ENCODE results near the gene PPP1R14B.
"Not testable (repeated sequence)": the region's sequence is repeated elsewhere in the genome, so short reads cannot be mapped to it uniquely, and the experiment has no call there.

PPP1R14B gene

DNA sequence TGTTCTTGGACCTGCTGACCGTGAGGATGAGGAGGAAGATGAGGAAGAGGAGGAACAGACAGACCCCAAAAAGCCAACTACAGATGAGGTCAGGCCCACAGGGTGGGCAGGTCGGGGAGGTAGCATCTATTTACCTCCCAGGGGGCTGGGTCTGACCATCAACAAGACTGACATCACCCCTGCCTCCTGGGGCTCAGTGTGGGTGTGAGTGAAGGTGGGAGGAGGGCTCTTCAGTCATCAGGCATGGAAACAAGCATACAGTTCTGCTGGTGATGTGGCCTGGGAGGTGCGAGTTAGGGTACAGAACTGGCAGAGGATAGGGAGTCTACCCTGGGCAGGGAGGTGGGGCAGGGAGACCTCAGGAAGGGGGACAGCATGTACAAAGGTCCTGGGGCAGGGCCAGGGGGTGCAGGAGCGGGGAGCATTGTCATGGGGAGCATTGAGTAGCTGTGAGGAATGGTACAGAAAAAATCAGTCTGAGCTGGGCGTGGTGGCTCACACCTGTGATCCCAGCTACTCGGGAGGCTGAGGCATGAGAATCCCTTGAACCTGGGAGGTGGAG is 13.5 kb upstream of the PPP1R14B start:
- no peak for DNase-seq (ENCODE audit: low read depth)

DNA sequence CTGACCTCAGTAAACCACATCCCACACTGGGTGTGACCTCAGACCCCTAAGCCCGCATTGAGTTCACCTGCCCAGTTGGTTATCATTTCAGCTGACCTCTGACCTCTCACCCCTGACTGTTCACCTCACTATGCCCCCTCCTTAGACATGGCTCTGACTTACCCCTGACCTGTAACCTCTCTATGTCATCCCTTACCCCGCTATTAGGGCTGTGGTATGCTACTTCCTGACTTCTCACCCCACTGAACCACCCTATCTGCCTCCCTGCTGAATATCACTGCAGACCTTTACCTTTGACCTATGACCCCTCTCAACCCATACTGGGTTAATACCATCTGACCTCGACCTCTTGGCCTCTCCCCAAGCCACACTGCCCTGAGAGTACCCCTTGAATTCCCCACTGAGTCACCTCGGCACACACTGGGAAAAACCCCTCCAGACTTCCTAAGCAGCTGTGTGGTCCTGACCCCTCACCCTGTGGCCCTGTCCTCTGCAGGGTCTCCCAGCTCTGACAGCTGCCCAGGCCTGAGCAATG is 12.9 kb upstream of the PPP1R14B start:
- no peak for DNase-seq (ENCODE audit: low read depth)

DNA sequence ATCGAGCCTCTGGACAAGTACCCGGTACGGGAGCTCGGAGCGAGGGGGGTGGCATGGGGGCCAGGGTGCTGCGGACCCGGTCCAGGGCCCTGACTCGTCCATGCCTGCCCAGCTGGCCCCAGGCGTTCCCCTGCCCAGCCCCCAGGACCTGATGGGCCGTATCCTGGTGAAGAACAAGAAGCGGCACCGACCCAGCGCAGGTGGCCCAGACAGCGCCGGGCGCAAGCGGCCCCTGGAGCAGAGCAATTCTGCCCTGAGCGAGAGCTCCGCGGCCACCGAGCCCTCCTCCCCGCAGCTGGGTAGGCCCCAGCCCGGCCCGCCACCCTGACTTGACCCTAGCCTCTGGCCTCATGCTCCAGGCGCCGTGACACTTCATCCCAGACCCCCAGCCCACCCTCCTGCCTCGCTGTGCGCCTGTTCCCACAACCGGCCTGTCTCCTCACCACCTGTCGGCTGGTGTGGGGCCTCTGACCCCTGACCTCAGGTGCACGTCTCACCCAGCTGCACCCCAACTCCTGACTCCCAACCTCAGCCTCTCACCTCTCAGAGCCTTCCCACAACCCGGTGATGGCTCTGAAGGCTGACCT is 12.3 kb upstream of the PPP1R14B start:
- no peak for DNase-seq (ENCODE audit: low read depth)

DNA sequence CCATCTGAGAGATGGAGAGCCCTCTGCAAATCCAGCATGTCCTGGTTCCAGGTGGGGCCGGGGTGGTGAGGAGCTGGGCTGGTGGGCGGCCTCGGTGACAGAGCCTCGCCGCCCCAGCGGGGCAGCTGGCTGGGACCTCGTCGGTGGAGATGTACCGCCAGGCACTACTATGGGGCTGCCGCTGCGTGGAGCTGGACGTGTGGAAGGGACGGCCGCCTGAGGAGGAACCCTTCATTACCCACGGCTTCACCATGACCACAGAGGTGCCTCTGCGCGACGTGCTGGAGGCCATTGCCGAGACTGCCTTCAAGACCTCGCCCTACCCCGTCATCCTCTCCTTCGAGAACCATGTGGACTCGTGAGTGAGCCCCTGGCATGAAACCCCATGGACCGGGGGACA is 11.6 kb upstream of the PPP1R14B start:
- no peak for DNase-seq (ENCODE audit: low read depth)

- DNase-seq (ENCODE audit: low read depth) = no peak
Measured at GRCh38 chr11:64256300-64256699, 9.6 kb upstream of the PPP1R14B start.

GRCh38 chr11:64255135-64256128 is 8.7 kb upstream of the PPP1R14B start:
- no peak for DNase-seq (ENCODE audit: low read depth)

DNA sequence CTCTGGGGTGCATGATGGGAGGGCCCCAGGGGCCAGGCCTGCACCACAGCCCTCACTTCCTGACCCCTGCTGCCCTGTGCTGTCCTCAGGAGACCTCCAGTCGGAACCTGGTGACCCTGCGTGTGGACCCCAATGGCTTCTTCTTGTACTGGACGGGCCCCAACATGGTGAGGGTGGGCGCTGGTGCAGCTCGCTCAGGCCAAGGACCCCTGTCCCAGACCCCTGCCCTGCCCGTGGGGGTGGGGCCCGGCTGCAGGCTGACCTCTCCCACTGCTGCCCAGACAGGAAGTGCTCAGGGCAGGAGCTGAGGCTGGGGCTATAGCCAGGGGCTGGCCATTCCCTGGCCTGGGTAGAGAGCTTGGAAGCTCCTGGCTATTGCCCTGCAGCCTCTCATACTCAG is 7.6 kb upstream of the PPP1R14B start:
- no peak for DNase-seq (ENCODE audit: low read depth)

- DNase-seq (ENCODE audit: low read depth) = no peak
Measured at GRCh38 chr11:64253481-64253880, 6.7 kb upstream of the PPP1R14B start.

GRCh38 chr11:64253043-64253442 is 6.3 kb upstream of the PPP1R14B start:
- DNase-seq (ENCODE audit: low read depth) = no peak

DNA sequence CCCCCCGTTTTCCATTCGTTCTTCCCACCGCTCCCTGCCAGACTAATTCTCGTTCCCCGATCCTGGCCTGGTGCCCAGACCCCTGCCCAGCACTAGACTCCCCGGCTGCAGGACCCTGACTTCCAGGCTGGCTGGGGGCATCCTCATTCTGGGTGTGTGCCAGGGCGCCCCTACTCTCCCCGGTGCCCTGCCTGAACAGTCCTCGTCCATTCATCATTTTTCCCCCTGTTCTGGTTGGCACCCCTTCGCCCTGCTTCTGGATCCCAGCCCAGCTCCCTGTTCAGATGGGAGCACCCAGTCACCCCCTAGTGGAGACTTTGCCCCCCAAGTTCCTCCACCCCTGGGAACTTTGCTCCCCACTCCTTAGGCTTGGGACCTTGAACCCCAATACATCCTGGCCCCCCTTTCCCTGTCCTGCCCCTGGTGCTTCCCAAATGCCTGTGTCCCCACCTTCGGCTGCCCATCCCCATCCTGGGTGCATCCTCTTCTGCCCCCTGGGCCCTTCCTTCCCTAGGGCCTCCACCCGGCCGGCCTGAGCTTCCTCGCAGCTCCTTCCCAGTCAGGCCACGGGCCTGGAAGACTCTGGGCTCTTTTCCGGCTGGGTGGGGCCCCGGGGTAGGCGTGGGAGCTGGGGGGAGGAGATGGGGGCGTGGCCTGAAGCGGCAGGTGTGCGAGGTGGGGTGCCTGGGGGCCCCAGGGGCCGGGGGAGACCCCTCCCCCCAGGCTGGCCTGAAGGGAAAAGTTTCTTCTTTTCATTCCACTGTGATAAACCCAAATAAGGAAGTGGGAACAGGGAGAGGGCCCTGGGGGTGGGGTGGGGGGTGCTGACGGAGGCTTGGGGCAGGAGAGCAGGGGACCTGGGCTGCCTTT is 5.5 kb upstream of the PPP1R14B start:
- no peak for DNase-seq (ENCODE audit: low read depth)

- DNase-seq (ENCODE audit: low read depth) = no peak
Measured at GRCh38 chr11:64251753-64252002, 4.9 kb upstream of the PPP1R14B start.

- peak; percentile 61 for DNase-seq (ENCODE audit: low read depth)
Measured at GRCh38 chr11:64251016-64251752, 4.4 kb upstream of the PPP1R14B start, which contains the start of gene PLCB3. Gene PLCB3, plus strand, starts transcription at chr11:64251530. Its CDS starts 120 bp downstream, at chr11:64251650.

DNA sequence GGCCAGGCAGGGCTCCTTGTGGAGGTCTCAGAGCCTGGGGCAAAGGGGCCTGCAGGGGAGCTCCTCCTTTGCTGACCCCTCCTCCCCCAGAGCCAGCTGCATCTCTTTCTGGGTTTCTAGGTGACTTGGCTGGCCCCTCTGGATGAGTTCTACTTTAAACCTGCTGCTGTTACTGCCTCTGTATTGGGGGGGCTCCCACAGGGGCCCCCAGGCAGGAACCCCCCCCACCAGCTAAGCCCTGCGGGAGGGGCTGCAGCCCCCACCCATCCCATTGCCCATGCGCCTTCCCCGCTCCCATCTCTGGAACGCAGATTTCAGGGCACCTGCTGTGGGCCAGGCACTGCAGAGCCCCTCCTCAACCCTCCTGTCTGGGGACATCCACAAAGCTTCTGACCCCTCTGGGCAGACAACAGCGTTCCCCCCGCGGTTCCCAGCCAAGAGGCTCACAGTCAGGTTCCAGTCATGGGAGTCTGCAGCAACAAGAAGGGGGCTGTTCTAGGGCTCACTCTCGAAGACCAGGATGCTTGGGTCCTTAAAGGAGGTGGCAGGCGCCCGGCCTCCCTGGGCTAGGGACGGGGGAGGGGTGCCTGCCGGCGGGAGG is 3.8 kb upstream of the PPP1R14B start:
- no peak for DNase-seq (ENCODE audit: low read depth)

GRCh38 chr11:64249563-64250414 is 3.0 kb upstream of the PPP1R14B start:
- DNase-seq (ENCODE audit: low read depth) = no peak

- DNase-seq (ENCODE audit: low read depth) = no peak
Measured at GRCh38 chr11:64249038-64249437, 2.3 kb upstream of the PPP1R14B start.

- no peak for DNase-seq (ENCODE audit: low read depth)
Measured at GRCh38 chr11:64248578-64248977, 1.8 kb upstream of the PPP1R14B start.

DNA sequence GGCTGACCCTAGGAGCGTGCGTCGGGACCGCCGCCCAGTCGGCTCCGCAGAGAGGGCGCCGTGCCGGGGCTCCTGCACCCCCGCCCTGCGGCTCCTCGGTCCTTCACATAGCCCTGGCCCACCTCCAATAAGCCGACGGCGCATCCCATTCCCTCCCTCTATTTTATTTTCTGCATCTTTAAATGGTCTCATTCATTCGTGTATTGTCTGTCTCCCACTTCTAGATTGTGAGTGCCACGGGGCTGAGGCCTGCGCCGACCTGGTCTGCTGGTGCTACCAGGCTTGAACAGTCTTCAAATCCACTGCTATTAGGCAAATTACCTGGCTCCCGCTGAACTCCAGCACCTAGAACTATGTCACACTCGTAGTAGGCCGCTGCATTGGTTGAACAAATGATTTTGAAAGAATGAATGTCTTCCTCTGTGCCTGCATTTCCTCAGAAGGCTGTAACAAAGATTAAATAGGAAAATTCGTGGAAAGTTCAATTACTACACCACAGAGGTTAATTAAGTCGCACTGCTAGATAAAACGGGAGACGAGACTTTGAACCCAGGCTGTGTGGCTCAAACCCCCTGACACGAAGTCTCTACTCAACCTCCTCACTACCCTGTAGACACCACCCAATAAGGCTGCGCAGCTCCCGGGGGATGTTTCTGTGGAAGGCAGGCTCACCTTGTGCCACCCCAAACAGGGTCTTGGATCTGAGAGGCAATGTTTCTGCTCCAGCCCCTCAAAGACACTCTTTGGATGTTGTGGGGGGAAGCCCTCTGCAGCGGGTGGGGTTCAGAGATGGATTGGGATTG is 1.2 kb upstream of the PPP1R14B start:
- no peak for DNase-seq (ENCODE audit: low read depth)

DNA sequence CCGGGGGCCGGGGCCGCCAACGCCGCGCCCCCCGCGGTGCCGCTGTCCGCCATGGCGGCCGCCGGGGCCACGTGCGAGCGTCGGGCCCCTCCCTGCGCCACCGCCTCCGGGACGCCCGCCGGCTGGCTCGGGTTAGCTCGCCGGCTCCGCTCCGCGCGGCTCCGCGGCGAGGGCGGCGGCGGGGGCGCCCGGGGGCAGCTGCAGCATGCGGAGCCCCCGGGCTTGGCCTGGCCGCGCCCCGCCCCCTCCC is 197 bp downstream of the PPP1R14B start:
- not testable (repeated sequence) for DNase-seq (ENCODE audit: low read depth)

All from activated T-helper 9 cell treated with anti-CD3 and anti-CD28 coated beads, Interleukin-2, amount 50 U/mL, for 16 hours (primary cell).